Colonic mucosa (tissue), 4 donors: ENCODE results near the gene CCDC68. TPM values are rescaled to one million over a fixed set of nuclear protein-coding genes. Genes with fewer than 3 reads are reported as not detected.

ENCODE experiments used
- DNase-seq: peaks from one replicate; pipeline ENCODE4 v3.0.0-alpha.2; 2020
- H3K27ac ChIP-seq: fragments of 200-600 bp; one replicate; pipeline ENCODE4 v1.8.0; 2021
- H3K27me3 ChIP-seq: fragments of 200-600 bp; one replicate; pipeline ENCODE4 v1.8.0; 2021
- H3K36me3 ChIP-seq: fragments of 200-600 bp; one replicate; pipeline ENCODE4 v1.8.0; 2021
- H3K4me1 ChIP-seq: fragments of 200-600 bp; one replicate; pipeline ENCODE4 v1.8.0; 2021; ENCODE audit warnings: mild to moderate bottlenecking
- H3K4me3 ChIP-seq: fragments of 200-600 bp; one replicate; pipeline ENCODE4 v1.8.0; 2021
- H3K9ac ChIP-seq, 2 donors: one replicate each; pipeline ENCODE4 v1.7.0; 2013; ENCODE audit warnings: control low read depth in 2 of 2, low read depth in 2 of 2, low read length in 2 of 2
- H3K9me3 ChIP-seq: fragments of 200-600 bp; one replicate; pipeline ENCODE4 v1.8.0; 2021
- CTCF ChIP-seq: fragments of 200-600 bp; IDR thresholded peaks from one replicate; pipeline ENCODE4 v1.8.0; 2022; ENCODE audit warnings: antibody characterized with exemption, mild to moderate bottlenecking
- intact Hi-C: fragments of 100-400 bp; cut with DNase I; formaldehyde crosslinking; loops from one replicate; pipeline ENCODE4 v1.14.1; 2022
- total RNA-seq, 2 donors: library from RNA; stranded (reverse); fragmentation: NEBNext Ultra II Directional in 1 of 2; extraction: Animal tissue kit (Norgen Biotek cat#: 25700) in 1 of 2; gene quantifications; one replicate each; pipeline ENCODE4 v1.2.1, GENCODE V29; 2021
- donor health status: healthy.
- donor health status: DM: no; HTN: no; CAD: no.
- donor health status: DM: no; HTN: no; CAD: no.

Gene CCDC68
- total RNA-seq, 2 donors from 2014 or later: 22.3 to 46.8 TPM

DNA sequence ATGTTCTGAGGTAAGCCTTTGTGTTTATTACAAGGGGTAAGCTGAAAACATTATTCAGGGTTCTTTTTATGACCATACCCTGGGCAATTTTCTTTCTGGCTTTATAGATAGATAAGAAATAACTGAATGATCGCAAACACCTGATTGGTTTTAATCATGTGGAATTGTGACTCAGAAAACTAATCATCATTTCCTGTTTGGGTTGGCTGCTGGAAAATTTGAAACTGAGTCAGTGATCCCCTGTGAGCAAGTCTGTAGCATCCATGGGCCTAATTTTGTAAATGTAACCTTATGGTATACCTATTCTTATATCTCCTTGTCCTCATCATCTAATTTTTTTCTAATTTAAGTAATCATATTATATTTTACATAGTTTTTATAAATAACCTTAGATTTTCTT, 34.3 kb downstream of the CCDC68 start:
- DNase-seq: no peak
- no peak overlapping the region for H3K9ac ChIP-seq
- no peaks in the 10 kb centered on the region for H3K4me1 ChIP-seq
- intact Hi-C loops: no loop called here
- no peak overlapping the region for H3K4me3 ChIP-seq
- no peaks in the 10 kb centered on the region for H3K9me3 ChIP-seq
- TF ChIP-seq CTCF: no peak
- no peaks in the 10 kb centered on the region for H3K27me3 ChIP-seq
- no peaks in the 10 kb centered on the region for H3K36me3 ChIP-seq
- no peak overlapping the region for H3K27ac ChIP-seq

DNA sequence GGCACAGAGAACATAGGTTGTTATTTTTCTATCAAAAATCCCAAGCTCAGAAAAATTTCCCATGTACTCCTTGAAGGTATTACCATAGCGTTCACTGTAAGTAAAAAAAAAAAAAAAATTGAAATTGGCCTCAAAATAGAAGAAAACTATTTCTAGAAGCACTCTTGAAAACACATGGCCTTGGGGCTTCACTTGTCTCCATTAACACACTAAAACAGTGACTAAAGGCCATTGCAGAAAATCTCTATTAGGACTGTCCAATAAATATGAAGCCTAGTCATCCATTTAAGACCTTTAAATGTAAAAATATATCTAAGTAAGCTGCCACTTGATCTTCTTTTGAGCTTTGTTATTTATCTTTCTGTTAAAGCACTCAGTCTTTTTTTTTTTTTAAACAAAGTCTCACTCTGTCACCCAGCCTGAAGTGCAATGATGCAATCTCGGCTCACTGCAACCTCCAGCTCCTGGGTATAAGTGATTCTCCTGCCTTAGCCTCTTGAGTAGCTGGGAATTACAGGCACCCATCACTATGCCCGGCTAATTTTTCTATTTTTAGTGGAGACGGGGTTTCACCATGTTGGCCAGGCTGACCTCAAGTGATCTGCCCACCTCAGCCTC, 35.8 kb downstream of the CCDC68 start:
- Histone ChIP-seq H3K4me3 (no peak overlapping the region), H3K27me3 (no peaks in the 10 kb centered on the region), H3K27ac (no peak overlapping the region), H3K4me1 (no peaks in the 10 kb centered on the region), H3K36me3 (no peaks in the 10 kb centered on the region), H3K9me3 (no peaks in the 10 kb centered on the region), H3K9ac (no peak overlapping the region)
- intact Hi-C loops: no loop called here
- no peak for DNase-seq
- no peak for TF ChIP-seq CTCF

- Histone ChIP-seq H3K4me3 (no peak overlapping the region), H3K27me3 (no peaks in the 10 kb centered on the region), H3K9ac (no peak overlapping the region), H3K9me3 (no peaks in the 10 kb centered on the region), H3K36me3 (no peaks in the 10 kb centered on the region), H3K27ac (no peak overlapping the region), H3K4me1 (no peaks in the 10 kb centered on the region)
- no peak for DNase-seq
- intact Hi-C loops: no loop called here
- TF ChIP-seq CTCF: no peak
These were observed 39.8 kb downstream of the CCDC68 start for GRCh38 chr18:54919412-54919811.

- no peaks in the 10 kb centered on the region for H3K27me3 ChIP-seq
- H3K4me3 ChIP-seq: no peak overlapping the region
- H3K4me1 ChIP-seq: no peaks in the 10 kb centered on the region
- no peaks in the 10 kb centered on the region for H3K9me3 ChIP-seq
- TF ChIP-seq CTCF: no peak
- H3K36me3 ChIP-seq: no peaks in the 10 kb centered on the region
- intact Hi-C loops: no loop called here
- no peak for DNase-seq
- H3K27ac ChIP-seq: no peak overlapping the region
- no peak overlapping the region for H3K9ac ChIP-seq
These were observed 41.2 kb downstream of the CCDC68 start for GRCh38 chr18:54918060-54918459.

GRCh38 chr18:54916507-54916906, 42.8 kb downstream of the CCDC68 start:
- no peak for DNase-seq
- intact Hi-C loops: no loop called here
- H3K27me3 ChIP-seq: no peaks in the 10 kb centered on the region
- no peaks in the 10 kb centered on the region for H3K9me3 ChIP-seq
- TF ChIP-seq CTCF: no peak
- no peaks in the 10 kb centered on the region for H3K36me3 ChIP-seq
- no peak overlapping the region for H3K4me3 ChIP-seq
- no peaks in the 10 kb centered on the region for H3K4me1 ChIP-seq
- no peak overlapping the region for H3K9ac ChIP-seq
- H3K27ac ChIP-seq: no peak overlapping the region
